Activated CD8-positive, alpha-beta memory T cell treated with anti-CD3 and anti-CD28 coated beads for 48 hours (primary cell): ENCODE data around the gene EGLN1.

Experiments
- DNase-seq, 3 experiments: peaks; one replicate each; pipeline ENCODE4 v3.0.0-alpha.2; 2020; ENCODE audit warnings: low read depth in 2 of 3, low spot score in 2 of 3

EGLN1 gene

GRCh38 chr1:231334952-231335351 lies 87.1 kb downstream of the EGLN1 start:
- DNase-seq = no peak

- no peak for DNase-seq
Measured at GRCh38 chr1:231334079-231334666, 87.9 kb downstream of the EGLN1 start.

GRCh38 chr1:231332761-231333160 lies 89.3 kb downstream of the EGLN1 start:
- no peak for DNase-seq

- no peak for DNase-seq
Measured at GRCh38 chr1:231329483-231329882, 92.6 kb downstream of the EGLN1 start.

GRCh38 chr1:231327617-231328016 lies 94.5 kb downstream of the EGLN1 start:
- DNase-seq = no peak

GRCh38 chr1:231326248-231326647 lies 95.8 kb downstream of the EGLN1 start:
- no peak for DNase-seq

- DNase-seq = no peak
Measured at GRCh38 chr1:231324660-231325059, 97.4 kb downstream of the EGLN1 start.

GRCh38 chr1:231322880-231323530 lies 99.1 kb downstream of the EGLN1 start:
- DNase-seq = no peak

- DNase-seq = no peak
Measured at GRCh38 chr1:231319080-231319479, 103.0 kb downstream of the EGLN1 start.

GRCh38 chr1:231318568-231318967 lies 103.5 kb downstream of the EGLN1 start:
- DNase-seq = no peak

- DNase-seq = no peak
Measured at GRCh38 chr1:231318015-231318355, 104.1 kb downstream of the EGLN1 start.

- no peak for DNase-seq
Measured at GRCh38 chr1:231317306-231318014, 104.6 kb downstream of the EGLN1 start.

GRCh38 chr1:231315887-231316286 lies 106.2 kb downstream of the EGLN1 start:
- DNase-seq = no peak
